B cell (primary cell): Measurements from ENCODE around the gene LDHAL6B. TPM values are rescaled to one million over a fixed set of nuclear protein-coding genes. Genes with fewer than 3 reads are reported as not detected.
A peak's percentile ranks its signal among the peaks of the same experiment; 100 is the strongest.

Source experiments
- ATAC-seq: fragments of 200-7000 bp; cut with Tn5 transposase; one replicate; pipeline ENCODE4 v1.10.0; 2021; ENCODE audit warnings: low read depth, mild to moderate bottlenecking, moderate number of reproducible peaks, moderate library complexity
- CTCF ChIA-PET: fragments of 350-600 bp; sonication (Branson Sonifier 250); formaldehyde crosslinking; loops from one replicate; lab custom pipeline; 2021; ENCODE audit warnings: antibody characterized with exemption, inconsistent platforms; lab: Charles Lee
- POLR2A ChIA-PET: fragments of 350-600 bp; sonication (Branson Sonifier 250); formaldehyde crosslinking; loops from one replicate; lab custom pipeline; 2021; ENCODE audit warnings: antibody characterized with exemption; lab: Charles Lee
- DNase-seq: peaks from one replicate; pipeline ENCODE4 v3.0.0; 2013
- H2AFZ ChIP-seq: 2 replicates; pipeline ENCODE4 v1.6.1; 2012; ENCODE audit warnings: mild to moderate bottlenecking, low read depth, low read length; ENCODE audit not compliant: insufficient read depth, poor library complexity, severe bottlenecking
- H3K27ac ChIP-seq, 2 donors: 1 replicate in 1 of 2; 2 replicates in 1 of 2; pipeline ENCODE4 v1.5.1; 2012 to 2013; ENCODE audit warnings: low read length in 2 of 2, mild to moderate bottlenecking in 2 of 2, moderate library complexity in 1 of 2
- H3K27me3 ChIP-seq, 4 experiments: fragments of 200-600 bp in 1 of 4; sonication (generic) in 1 of 4; replicated peaks in 1 of 4; 1 replicate in 2 of 4; 2 replicates in 2 of 4; pipeline versions ENCODE4 v1.6.1 to v1.7.0; 2013 to 2016; ENCODE audit warnings: low read length in 3 of 4, mild to moderate bottlenecking in 2 of 4, mixed read lengths in 1 of 4, moderate library complexity in 1 of 4; ENCODE audit not compliant: insufficient read depth in 4 of 4, control insufficient read depth in 3 of 4; ENCODE audit errors: control extremely low read depth in 1 of 4
- H3K36me3 ChIP-seq, 2 experiments: replicated peaks in 1 of 2; 1 replicate in 1 of 2; 2 replicates in 1 of 2; pipeline versions ENCODE4 v1.6.1 to v1.7.1; 2013; ENCODE audit warnings: low read length in 1 of 2; ENCODE audit not compliant: insufficient read depth in 2 of 2, control insufficient read depth in 1 of 2; ENCODE audit errors: control extremely low read depth in 1 of 2, extremely low read depth in 1 of 2
- H3K4me1 ChIP-seq, 2 donors: fragments of 200-600 bp in 1 of 2; sonication (generic) in 1 of 2; 1 replicate in 1 of 2; 2 replicates in 1 of 2; pipeline versions ENCODE4 v1.5.1 to v1.6.1; 2013 to 2017; ENCODE audit warnings: low read length in 2 of 2; ENCODE audit not compliant: control insufficient read depth in 2 of 2, insufficient read depth in 2 of 2
- H3K4me2 ChIP-seq: replicated peaks from 2 replicates; pipeline ENCODE3; 2012; ENCODE audit warnings: mild to moderate bottlenecking, low read depth, low read length; ENCODE audit not compliant: poor library complexity, severe bottlenecking
- H3K4me3 ChIP-seq, 5 experiments: fragments of 200-600 bp in 1 of 5; sonication (generic) in 1 of 5; 1 replicate in 3 of 5; 2 replicates in 2 of 5; pipeline versions ENCODE4 v1.5.1 to v1.7.0; 2011 to 2016; ENCODE audit warnings: low read length in 4 of 5, mild to moderate bottlenecking in 4 of 5, low read depth in 2 of 5, control low read depth in 1 of 5, moderate library complexity in 1 of 5; ENCODE audit not compliant: insufficient read depth in 1 of 5; ENCODE audit errors: control extremely low read depth in 1 of 5, extremely low read depth in 1 of 5
- H3K79me2 ChIP-seq: fragments of 200-600 bp; sonication (generic); one replicate; pipeline ENCODE4 v1.6.0; 2016; ENCODE audit warnings: low read length; ENCODE audit not compliant: control insufficient read depth, insufficient read depth
- H3K9ac ChIP-seq: fragments of 200-600 bp; sonication (generic); 2 replicates; pipeline ENCODE4 v1.6.1; 2017; ENCODE audit warnings: mild to moderate bottlenecking, low read length, moderate library complexity
- H3K9me3 ChIP-seq, 3 donors: one replicate each; pipeline versions ENCODE4 v1.6.1 to v1.7.1; 2013; ENCODE audit warnings: low read length in 2 of 3; ENCODE audit not compliant: control insufficient read depth in 2 of 3, insufficient read depth in 1 of 3; ENCODE audit errors: control extremely low read depth in 1 of 3
- H4K20me1 ChIP-seq: 2 replicates; pipeline ENCODE4 v1.6.0; 2012; ENCODE audit warnings: mild to moderate bottlenecking, low read length; ENCODE audit not compliant: insufficient read depth, control insufficient read depth, poor library complexity, severe bottlenecking
- H3K27ac Mint-ChIP-seq: one replicate; pipeline ENCODE4 v1.8.0; 2021; ENCODE audit warnings: mixed read lengths
- H3K27me3 Mint-ChIP-seq: one replicate; pipeline ENCODE4 v1.8.0; 2021; ENCODE audit warnings: mixed read lengths
- H3K4me1 Mint-ChIP-seq: one replicate; pipeline ENCODE4 v1.8.0; 2021; ENCODE audit warnings: mixed read lengths
- H3K4me3 Mint-ChIP-seq: one replicate; pipeline ENCODE4 v1.8.0; 2021; ENCODE audit warnings: mixed read lengths
- H3K9me3 Mint-ChIP-seq: one replicate; pipeline ENCODE4 v1.8.0; 2022; ENCODE audit warnings: mixed read lengths; ENCODE audit not compliant: insufficient read depth
- EZH2 ChIP-seq: IDR thresholded peaks from 2 replicates; pipeline ENCODE4 v1.6.1; 2012; ENCODE audit warnings: borderline replicate concordance, low read depth, mild to moderate bottlenecking, moderate library complexity, low read length; ENCODE audit not compliant: insufficient read depth, poor library complexity, severe bottlenecking
- WGBS: methylation state at CpG from one replicate; pipeline ENCODE4 v1.1.5; 2013; ENCODE audit warnings: missing lambda C conversion rate; ENCODE audit not compliant: insufficient coverage; 5-methylcytosine and 5-hydroxymethylcytosine counted together
- intact Hi-C: fragments of 100-400 bp; cut with micrococcal nuclease; formaldehyde crosslinking; loops from one replicate; pipeline ENCODE4 v1.10.0; 2022
- polyA plus RNA-seq: library from polyadenylated mRNA; depleted of rRNA; stranded (reverse); fragments of >200 nt; gene quantifications from 2 replicates; pipeline ENCODE4 v1.2.3, GENCODE V29; 2012
- total RNA-seq, 2 donors: library from RNA; stranded (reverse); fragments of 120-200 nt in 1 of 2; gene quantifications; 1 replicate in 1 of 2; 2 replicates in 1 of 2; pipeline versions ENCODE4 v1.2.3 to v1.2.4, GENCODE V29; 2013 to 2022
- TF ChIP-seq, protein P1 (sequence below): fragments of 200-600 bp; IDR thresholded peaks from one replicate; pipeline ENCODE4 v1.8.0; 2022; ENCODE audit warnings: antibody characterized with exemption, mild to moderate bottlenecking

Gene LDHAL6B
- total and polyA plus RNA-seq, 2 donors (not counting 1 experiment from before 2014, with no cell fraction given): not detected

DNA sequence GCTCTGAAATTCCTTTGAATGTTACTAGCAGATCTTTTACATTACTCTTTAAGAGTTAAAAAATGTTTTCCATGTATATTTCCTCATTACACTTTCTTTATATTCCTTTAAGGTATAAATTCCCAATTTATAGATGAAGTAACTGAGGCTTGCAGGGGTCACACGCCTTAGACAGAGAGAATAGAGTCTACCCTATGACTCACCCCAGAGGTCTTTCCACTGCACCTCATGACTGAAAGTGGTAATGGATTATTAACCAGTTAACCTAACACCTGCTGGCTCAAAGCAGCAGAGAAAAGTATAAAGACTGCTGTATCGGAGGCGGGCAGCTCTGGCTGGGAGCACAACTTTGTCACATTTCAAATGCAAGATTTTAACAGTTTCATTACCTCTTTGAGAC lies 37.7 kb downstream of the LDHAL6B start:
- no peak overlapping the region for H2AFZ ChIP-seq
- Mint-ChIP-seq H3K9me3 (no peaks in the 10 kb centered on the region), H3K27me3 (no peaks in the 10 kb centered on the region), H3K27ac (peak overlapping the region; percentile 65), H3K4me3 (no peak overlapping the region), H3K4me1 (peaks cover 32% of the 10 kb centered on the region)
- H3K4me2 ChIP-seq: no peak overlapping the region
- H3K27ac ChIP-seq: no peak overlapping the region
- TF ChIP-seq, protein P1, sequence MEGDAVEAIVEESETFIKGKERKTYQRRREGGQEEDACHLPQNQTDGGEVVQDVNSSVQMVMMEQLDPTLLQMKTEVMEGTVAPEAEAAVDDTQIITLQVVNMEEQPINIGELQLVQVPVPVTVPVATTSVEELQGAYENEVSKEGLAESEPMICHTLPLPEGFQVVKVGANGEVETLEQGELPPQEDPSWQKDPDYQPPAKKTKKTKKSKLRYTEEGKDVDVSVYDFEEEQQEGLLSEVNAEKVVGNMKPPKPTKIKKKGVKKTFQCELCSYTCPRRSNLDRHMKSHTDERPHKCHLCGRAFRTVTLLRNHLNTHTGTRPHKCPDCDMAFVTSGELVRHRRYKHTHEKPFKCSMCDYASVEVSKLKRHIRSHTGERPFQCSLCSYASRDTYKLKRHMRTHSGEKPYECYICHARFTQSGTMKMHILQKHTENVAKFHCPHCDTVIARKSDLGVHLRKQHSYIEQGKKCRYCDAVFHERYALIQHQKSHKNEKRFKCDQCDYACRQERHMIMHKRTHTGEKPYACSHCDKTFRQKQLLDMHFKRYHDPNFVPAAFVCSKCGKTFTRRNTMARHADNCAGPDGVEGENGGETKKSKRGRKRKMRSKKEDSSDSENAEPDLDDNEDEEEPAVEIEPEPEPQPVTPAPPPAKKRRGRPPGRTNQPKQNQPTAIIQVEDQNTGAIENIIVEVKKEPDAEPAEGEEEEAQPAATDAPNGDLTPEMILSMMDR: no peak
- TF ChIP-seq EZH2: no peak
- no peak for DNase-seq
- peaks cover 78% of the 10 kb centered on the region for H3K79me2 ChIP-seq
- H3K27me3 ChIP-seq: no peaks in the 10 kb centered on the region
- H3K36me3 ChIP-seq: peaks cover 0 to 9% of the 10 kb centered on the region in 2 experiments
- H3K4me3 ChIP-seq: no peak overlapping the region
- ATAC-seq: peak; percentile 44
- WGBS: no CpG with 5 or more reads among the region's 3 CpGs
- no peaks in the 10 kb centered on the region for H3K9me3 ChIP-seq
- intact Hi-C loops: no loop called here
- H3K9ac ChIP-seq: no peak overlapping the region
- peaks cover 5 to 20% of the 10 kb centered on the region in 2 donors for H3K4me1 ChIP-seq
- ChIA-PET CTCF (interaction anchor here (0.8 to 8.2 kb wide), 3 partner anchors 166 to 285 kb away, joined by 4 to 116 read pairs (median 104); no protein-coding TSS in a partner anchor), POLR2A (interaction anchor here (0.6 kb wide), 1 partner anchor 256 kb away, joined by 7 read pairs; no protein-coding TSS in a partner anchor)
- no peaks in the 10 kb centered on the region for H4K20me1 ChIP-seq

- Histone ChIP-seq H3K36me3 (peaks cover 0 to 14% of the 10 kb centered on the region in 2 experiments), H3K4me2 (no peak overlapping the region), H3K4me1 (peaks cover 12 to 32% of the 10 kb centered on the region in 2 donors), H3K27ac (no peak overlapping the region), H3K27me3 (no peaks in the 10 kb centered on the region), H4K20me1 (peaks cover 3% of the 10 kb centered on the region), H3K79me2 (peaks cover 74% of the 10 kb centered on the region), H3K9me3 (no peaks in the 10 kb centered on the region), H3K4me3 (no peak overlapping the region), H2AFZ (no peak overlapping the region), H3K9ac (no peak overlapping the region)
- CTCF ChIA-PET: interaction anchor here (0.6 to 8.2 kb wide), 15 partner anchors 8 to 287 kb away, joined by 3 to 116 read pairs (median 13); no protein-coding TSS in a partner anchor
- H3K4me3 Mint-ChIP-seq: no peak overlapping the region
- H3K27me3 Mint-ChIP-seq: no peaks in the 10 kb centered on the region
- no peaks in the 10 kb centered on the region for H3K9me3 Mint-ChIP-seq
- ATAC-seq (no peak), DNase-seq (no peak)
- WGBS: no CpG with 5 or more reads among the region's 2 CpGs
- H3K4me1 Mint-ChIP-seq: peaks cover 44% of the 10 kb centered on the region
- intact Hi-C loops: loop anchor here (5.0 kb wide), 1 partner anchor 107 kb away; no protein-coding TSS in a partner anchor
- POLR2A ChIA-PET: interaction anchor here (0.7 kb wide), 1 partner anchor 168 kb away, joined by 3 read pairs; no protein-coding TSS in a partner anchor
- no peak overlapping the region for H3K27ac Mint-ChIP-seq
- no peak for TF ChIP-seq EZH2
- TF ChIP-seq, protein P1: no peak
Observed at GRCh38 chr15:59245559-59245958, 38.9 kb downstream of the LDHAL6B start.
